ENCODE measurements around the gene MEIOSIN. TPM values are rescaled to one million over a fixed set of nuclear protein-coding genes. Genes with fewer than 3 reads are reported as not detected.
A peak's percentile ranks its signal among the peaks of the same experiment; 100 is the strongest.

MEIOSIN gene
- total and polyA plus RNA-seq, 2 of the 13 experiments (the other 11 are each of a cell fraction or from before 2014, with no cell fraction given), result not detected

DNA sequence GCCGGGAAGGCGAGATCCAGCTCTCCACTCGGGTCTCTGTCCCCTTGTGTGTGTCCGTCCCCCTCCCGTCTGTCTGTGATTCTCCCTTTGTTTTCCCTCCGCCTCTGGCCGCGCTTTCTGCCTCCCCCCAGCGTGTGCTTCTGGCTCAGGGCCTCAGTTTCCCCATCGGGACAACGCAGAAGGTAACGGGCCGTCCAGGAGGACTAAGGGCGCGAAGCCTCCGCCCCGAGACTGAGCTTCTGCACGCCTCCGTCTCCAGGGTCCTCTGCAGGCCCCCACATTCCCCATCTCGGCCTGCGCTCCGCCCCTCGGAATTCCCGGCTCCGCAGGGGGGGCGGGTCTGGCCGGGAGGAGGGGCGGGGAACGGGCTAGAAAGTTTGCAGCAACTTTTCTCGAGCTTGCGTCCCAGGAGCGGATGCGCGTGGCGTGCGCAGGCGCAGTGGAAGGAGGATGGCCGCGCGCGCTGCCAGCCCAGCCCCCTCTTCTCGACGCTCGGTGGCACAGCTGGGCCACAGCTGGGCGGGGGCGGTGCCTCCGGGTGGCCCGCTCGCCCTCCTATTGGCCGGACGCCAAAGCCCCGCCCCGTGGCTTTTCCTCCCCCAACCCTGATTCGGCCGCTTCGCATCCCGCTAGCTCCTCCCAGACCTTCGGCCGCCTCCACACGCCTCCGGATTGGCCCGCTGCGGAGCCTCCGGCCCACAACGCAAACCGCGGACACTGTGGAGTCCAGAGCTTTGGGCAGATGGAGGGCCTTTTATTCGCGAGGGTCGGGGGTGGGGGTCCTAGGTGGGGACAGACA is 35.9 kb downstream of the MEIOSIN start, which contains the start of gene SIX5 (continued):
- TF ChIP-seq, protein P1, sequence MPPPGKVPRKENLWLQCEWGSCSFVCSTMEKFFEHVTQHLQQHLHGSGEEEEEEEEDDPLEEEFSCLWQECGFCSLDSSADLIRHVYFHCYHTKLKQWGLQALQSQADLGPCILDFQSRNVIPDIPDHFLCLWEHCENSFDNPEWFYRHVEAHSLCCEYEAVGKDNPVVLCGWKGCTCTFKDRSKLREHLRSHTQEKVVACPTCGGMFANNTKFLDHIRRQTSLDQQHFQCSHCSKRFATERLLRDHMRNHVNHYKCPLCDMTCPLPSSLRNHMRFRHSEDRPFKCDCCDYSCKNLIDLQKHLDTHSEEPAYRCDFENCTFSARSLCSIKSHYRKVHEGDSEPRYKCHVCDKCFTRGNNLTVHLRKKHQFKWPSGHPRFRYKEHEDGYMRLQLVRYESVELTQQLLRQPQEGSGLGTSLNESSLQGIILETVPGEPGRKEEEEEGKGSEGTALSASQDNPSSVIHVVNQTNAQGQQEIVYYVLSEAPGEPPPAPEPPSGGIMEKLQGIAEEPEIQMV (CRISPR knock-in tag; IDR thresholded peaks at IDR 0.05; ENCODE audit: low read depth), result no peak
- TF ChIP-seq POLR2AphosphoS2 (IDR thresholded peaks at IDR 0.05; ENCODE audit: low read depth, low read length) (peak; percentile 73), ZNF136 (CRISPR knock-in tag; IDR thresholded peaks at IDR 0.05; ENCODE audit: low read depth) (no peak), ATF7-NPFF (CRISPR knock-in tag; IDR thresholded peaks at IDR 0.05; ENCODE audit: low read depth) (0 out of 2 replicates have a peak, but pooled peaks have one; percentile 11), RFX3 (CRISPR knock-in tag; IDR thresholded peaks at IDR 0.05) (no peak), SOX13 (IDR thresholded peaks at IDR 0.05) (0 out of 2 replicates have a peak, but pooled peaks have one; percentile 27), SOX13 (CRISPR knock-in tag; conservative IDR thresholded peaks at IDR 0.05 in 1 of 2, IDR thresholded peaks at IDR 0.05 in 1 of 2) (peak in 1 of 2 experiments; percentile 63; a peak in 2 of 4 replicates), NFIC (IDR thresholded peaks at IDR 0.05; ENCODE audit: low read length) (no peak), YEATS4 (CRISPR knock-in tag; IDR thresholded peaks at IDR 0.05; ENCODE audit: borderline replicate concordance) (peak; percentile 77; the same call in 1 of the 2 replicates), RAD21 (CRISPR knock-in tag; IDR thresholded peaks at IDR 0.05) (peak; percentile 6; the same call in 1 of the 2 replicates), KDM5A (IDR thresholded peaks at IDR 0.05; ENCODE audit: borderline replicate concordance, low read length) (peak; percentile 34; the same call in 1 of the 2 replicates), ZNF777 (CRISPR knock-in tag; IDR thresholded peaks at IDR 0.05) (peak; percentile 13; the same call in 1 of the 2 replicates), ZNF781 (CRISPR knock-in tag; IDR thresholded peaks at IDR 0.05; ENCODE audit: borderline replicate concordance, not compliant biosample characterization) (no peak), ZNF230 (CRISPR knock-in tag; IDR thresholded peaks at IDR 0.05) (no peak), ZNF468 (CRISPR knock-in tag; IDR thresholded peaks at IDR 0.05) (no peak), KMT2B (CRISPR knock-in tag; IDR thresholded peaks at IDR 0.05) (peak; percentile 64)
- TF ChIP-seq, protein P2, sequence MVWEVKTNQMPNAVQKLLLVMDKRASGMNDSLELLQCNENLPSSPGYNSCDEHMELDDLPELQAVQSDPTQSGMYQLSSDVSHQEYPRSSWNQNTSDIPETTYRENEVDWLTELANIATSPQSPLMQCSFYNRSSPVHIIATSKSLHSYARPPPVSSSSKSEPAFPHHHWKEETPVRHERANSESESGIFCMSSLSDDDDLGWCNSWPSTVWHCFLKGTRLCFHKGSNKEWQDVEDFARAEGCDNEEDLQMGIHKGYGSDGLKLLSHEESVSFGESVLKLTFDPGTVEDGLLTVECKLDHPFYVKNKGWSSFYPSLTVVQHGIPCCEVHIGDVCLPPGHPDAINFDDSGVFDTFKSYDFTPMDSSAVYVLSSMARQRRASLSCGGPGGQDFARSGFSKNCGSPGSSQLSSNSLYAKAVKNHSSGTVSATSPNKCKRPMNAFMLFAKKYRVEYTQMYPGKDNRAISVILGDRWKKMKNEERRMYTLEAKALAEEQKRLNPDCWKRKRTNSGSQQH (CRISPR knock-in tag; IDR thresholded peaks at IDR 0.05; ENCODE audit: low read depth), result peak; percentile 30; the same call in 1 of the 2 replicates
- TF ChIP-seq, protein P3, sequence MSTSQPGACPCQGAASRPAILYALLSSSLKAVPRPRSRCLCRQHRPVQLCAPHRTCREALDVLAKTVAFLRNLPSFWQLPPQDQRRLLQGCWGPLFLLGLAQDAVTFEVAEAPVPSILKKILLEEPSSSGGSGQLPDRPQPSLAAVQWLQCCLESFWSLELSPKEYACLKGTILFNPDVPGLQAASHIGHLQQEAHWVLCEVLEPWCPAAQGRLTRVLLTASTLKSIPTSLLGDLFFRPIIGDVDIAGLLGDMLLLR (CRISPR knock-in tag; IDR thresholded peaks at IDR 0.05), result peak; percentile 65; the same call in 1 of the 2 replicates
- TF ChIP-seq, protein P4, sequence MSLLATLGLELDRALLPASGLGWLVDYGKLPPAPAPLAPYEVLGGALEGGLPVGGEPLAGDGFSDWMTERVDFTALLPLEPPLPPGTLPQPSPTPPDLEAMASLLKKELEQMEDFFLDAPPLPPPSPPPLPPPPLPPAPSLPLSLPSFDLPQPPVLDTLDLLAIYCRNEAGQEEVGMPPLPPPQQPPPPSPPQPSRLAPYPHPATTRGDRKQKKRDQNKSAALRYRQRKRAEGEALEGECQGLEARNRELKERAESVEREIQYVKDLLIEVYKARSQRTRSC (CRISPR knock-in tag; IDR thresholded peaks at IDR 0.05; ENCODE audit: low read depth), result no peak
- TF ChIP-seq, protein P5, sequence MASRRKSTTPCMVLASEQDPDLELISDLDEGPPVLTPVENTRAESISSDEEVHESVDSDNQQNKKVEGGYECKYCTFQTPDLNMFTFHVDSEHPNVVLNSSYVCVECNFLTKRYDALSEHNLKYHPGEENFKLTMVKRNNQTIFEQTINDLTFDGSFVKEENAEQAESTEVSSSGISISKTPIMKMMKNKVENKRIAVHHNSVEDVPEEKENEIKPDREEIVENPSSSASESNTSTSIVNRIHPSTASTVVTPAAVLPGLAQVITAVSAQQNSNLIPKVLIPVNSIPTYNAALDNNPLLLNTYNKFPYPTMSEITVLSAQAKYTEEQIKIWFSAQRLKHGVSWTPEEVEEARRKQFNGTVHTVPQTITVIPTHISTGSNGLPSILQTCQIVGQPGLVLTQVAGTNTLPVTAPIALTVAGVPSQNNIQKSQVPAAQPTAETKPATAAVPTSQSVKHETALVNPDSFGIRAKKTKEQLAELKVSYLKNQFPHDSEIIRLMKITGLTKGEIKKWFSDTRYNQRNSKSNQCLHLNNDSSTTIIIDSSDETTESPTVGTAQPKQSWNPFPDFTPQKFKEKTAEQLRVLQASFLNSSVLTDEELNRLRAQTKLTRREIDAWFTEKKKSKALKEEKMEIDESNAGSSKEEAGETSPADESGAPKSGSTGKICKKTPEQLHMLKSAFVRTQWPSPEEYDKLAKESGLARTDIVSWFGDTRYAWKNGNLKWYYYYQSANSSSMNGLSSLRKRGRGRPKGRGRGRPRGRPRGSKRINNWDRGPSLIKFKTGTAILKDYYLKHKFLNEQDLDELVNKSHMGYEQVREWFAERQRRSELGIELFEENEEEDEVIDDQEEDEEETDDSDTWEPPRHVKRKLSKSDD (CRISPR knock-in tag; IDR thresholded peaks at IDR 0.05; ENCODE audit: low read depth), result peak; percentile 39; the same call in 1 of the 2 replicates
- TF ChIP-seq, protein P6, sequence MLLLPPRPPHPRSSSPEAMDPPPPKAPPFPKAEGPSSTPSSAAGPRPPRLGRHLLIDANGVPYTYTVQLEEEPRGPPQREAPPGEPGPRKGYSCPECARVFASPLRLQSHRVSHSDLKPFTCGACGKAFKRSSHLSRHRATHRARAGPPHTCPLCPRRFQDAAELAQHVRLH (CRISPR knock-in tag; IDR thresholded peaks at IDR 0.05; ENCODE audit: borderline replicate concordance, low read depth), result 0 out of 2 replicates have a peak, but pooled peaks have one; percentile 46

Measured in HepG2 (cell line).